ENCODE data around the gene MAN2A1.
"Not testable (repeated sequence)": the region's sequence is repeated elsewhere in the genome, so short reads cannot be mapped to it uniquely, and the experiment has no call there.

Gene MAN2A1

GRCh38 chr5:109868737-109869136 is 179.0 kb downstream of the MAN2A1 start:
- no peak for DNase-seq (ENCODE audit: low spot score)

GRCh38 chr5:109873687-109874086 is 184.0 kb downstream of the MAN2A1 start:
- DNase-seq (ENCODE audit: low spot score) = no peak

GRCh38 chr5:109874108-109874507 is 184.4 kb downstream of the MAN2A1 start:
- DNase-seq (ENCODE audit: low spot score) = no peak

- DNase-seq (ENCODE audit: low spot score) = no peak
Observed at GRCh38 chr5:109876030-109876725, 186.5 kb downstream of the MAN2A1 start.

GRCh38 chr5:109876941-109877669 is 187.4 kb downstream of the MAN2A1 start:
- DNase-seq (ENCODE audit: low spot score) = no peak

- no peak for DNase-seq (ENCODE audit: low spot score)
Observed at GRCh38 chr5:109877670-109878045, 187.9 kb downstream of the MAN2A1 start.

GRCh38 chr5:109878887-109879286 is 189.2 kb downstream of the MAN2A1 start:
- DNase-seq (ENCODE audit: low spot score) = no peak

GRCh38 chr5:109880907-109881685 is 191.4 kb downstream of the MAN2A1 start:
- no peak for DNase-seq (ENCODE audit: low spot score)

- no peak for DNase-seq (ENCODE audit: low spot score)
Observed at GRCh38 chr5:109882546-109882945, 192.8 kb downstream of the MAN2A1 start.

GRCh38 chr5:109884676-109885075 is 194.9 kb downstream of the MAN2A1 start:
- DNase-seq (ENCODE audit: low spot score) = no peak

GRCh38 chr5:109885205-109885604 is 195.5 kb downstream of the MAN2A1 start:
- DNase-seq (ENCODE audit: low spot score) = no peak

GRCh38 chr5:109888989-109889388 is 199.3 kb downstream of the MAN2A1 start:
- no peak for DNase-seq (ENCODE audit: low spot score)

- not testable (repeated sequence) for DNase-seq (ENCODE audit: low spot score)
Observed at GRCh38 chr5:109893271-109893670, 203.5 kb downstream of the MAN2A1 start.

- DNase-seq (ENCODE audit: low spot score) = no peak
Observed at GRCh38 chr5:109898269-109899162, 208.8 kb downstream of the MAN2A1 start.

- DNase-seq (ENCODE audit: low spot score) = no peak
Observed at GRCh38 chr5:109899163-109899535, 209.4 kb downstream of the MAN2A1 start.

- DNase-seq (ENCODE audit: low spot score) = no peak
Observed at GRCh38 chr5:109900461-109900860, 210.7 kb downstream of the MAN2A1 start.

- DNase-seq (ENCODE audit: low spot score) = no peak
Observed at GRCh38 chr5:109900911-109901627, 211.3 kb downstream of the MAN2A1 start.

- DNase-seq (ENCODE audit: low spot score) = no peak
Observed at GRCh38 chr5:109901628-109901981, 211.9 kb downstream of the MAN2A1 start.

- no peak for DNase-seq (ENCODE audit: low spot score)
Observed at GRCh38 chr5:109903061-109903460, 213.3 kb downstream of the MAN2A1 start.

- DNase-seq (ENCODE audit: low spot score) = no peak
Observed at GRCh38 chr5:109905906-109906305, 216.2 kb downstream of the MAN2A1 start.

GRCh38 chr5:109907189-109907588 is 217.5 kb downstream of the MAN2A1 start:
- no peak for DNase-seq (ENCODE audit: low spot score)
